SK-N-MC (cell line): Measurements from ENCODE around the gene DBR1.

Experiments used
- DNase-seq: peaks from one replicate; pipeline ENCODE4 v3.0.0-alpha.2; 2011; ENCODE audit warnings: low read depth, low spot score
- H3K27ac ChIP-seq: fragments of 200-600 bp; sonication (generic); 2 replicates; pipeline ENCODE4 v1.5.1; 2016; ENCODE audit warnings: mixed run types
- H3K36me3 ChIP-seq: fragments of 200-600 bp; sonication (generic); 2 replicates; pipeline ENCODE4 v1.6.1; 2017; ENCODE audit warnings: antibody characterized with exemption, low read length, mixed read lengths; ENCODE audit not compliant: insufficient read depth
- H3K4me3 ChIP-seq: fragments of 200-600 bp; sonication (generic); 2 replicates; pipeline ENCODE4 v1.5.1; 2016
- H3K9ac ChIP-seq: fragments of 200-600 bp; sonication (generic); 2 replicates; pipeline ENCODE4 v1.8.0; 2017; ENCODE audit warnings: mixed run types, mixed read lengths; ENCODE audit not compliant: insufficient read length
- H3K9me3 ChIP-seq: fragments of 200-600 bp; sonication (generic); 2 replicates; pipeline ENCODE4 v1.6.1; 2017; ENCODE audit warnings: low read depth, mild to moderate bottlenecking, antibody characterized with exemption, low read length, moderate library complexity, mixed read lengths
- EZH2 ChIP-seq: fragments of 200-600 bp; sonication (generic); IDR thresholded peaks from one replicate; pipeline ENCODE4 v1.6.1; 2017; ENCODE audit warnings: antibody characterized with exemption
- FOXP2 ChIP-seq: optimal IDR thresholded peaks from 2 replicates; pipeline ENCODE3; 2011; ENCODE audit warnings: mild to moderate bottlenecking, moderate library complexity; ENCODE audit not compliant: insufficient read depth; ENCODE audit errors: extremely low read length, control extremely low read depth
- POLR2AphosphoS5 ChIP-seq: IDR thresholded peaks from 2 replicates; pipeline ENCODE4 v1.6.1; 2012; ENCODE audit warnings: mild to moderate bottlenecking, low read depth, low read length, borderline replicate concordance

Gene DBR1, protein sequence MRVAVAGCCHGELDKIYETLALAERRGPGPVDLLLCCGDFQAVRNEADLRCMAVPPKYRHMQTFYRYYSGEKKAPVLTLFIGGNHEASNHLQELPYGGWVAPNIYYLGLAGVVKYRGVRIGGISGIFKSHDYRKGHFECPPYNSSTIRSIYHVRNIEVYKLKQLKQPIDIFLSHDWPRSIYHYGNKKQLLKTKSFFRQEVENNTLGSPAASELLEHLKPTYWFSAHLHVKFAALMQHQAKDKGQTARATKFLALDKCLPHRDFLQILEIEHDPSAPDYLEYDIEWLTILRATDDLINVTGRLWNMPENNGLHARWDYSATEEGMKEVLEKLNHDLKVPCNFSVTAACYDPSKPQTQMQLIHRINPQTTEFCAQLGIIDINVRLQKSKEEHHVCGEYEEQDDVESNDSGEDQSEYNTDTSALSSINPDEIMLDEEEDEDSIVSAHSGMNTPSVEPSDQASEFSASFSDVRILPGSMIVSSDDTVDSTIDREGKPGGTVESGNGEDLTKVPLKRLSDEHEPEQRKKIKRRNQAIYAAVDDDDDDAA

DNA sequence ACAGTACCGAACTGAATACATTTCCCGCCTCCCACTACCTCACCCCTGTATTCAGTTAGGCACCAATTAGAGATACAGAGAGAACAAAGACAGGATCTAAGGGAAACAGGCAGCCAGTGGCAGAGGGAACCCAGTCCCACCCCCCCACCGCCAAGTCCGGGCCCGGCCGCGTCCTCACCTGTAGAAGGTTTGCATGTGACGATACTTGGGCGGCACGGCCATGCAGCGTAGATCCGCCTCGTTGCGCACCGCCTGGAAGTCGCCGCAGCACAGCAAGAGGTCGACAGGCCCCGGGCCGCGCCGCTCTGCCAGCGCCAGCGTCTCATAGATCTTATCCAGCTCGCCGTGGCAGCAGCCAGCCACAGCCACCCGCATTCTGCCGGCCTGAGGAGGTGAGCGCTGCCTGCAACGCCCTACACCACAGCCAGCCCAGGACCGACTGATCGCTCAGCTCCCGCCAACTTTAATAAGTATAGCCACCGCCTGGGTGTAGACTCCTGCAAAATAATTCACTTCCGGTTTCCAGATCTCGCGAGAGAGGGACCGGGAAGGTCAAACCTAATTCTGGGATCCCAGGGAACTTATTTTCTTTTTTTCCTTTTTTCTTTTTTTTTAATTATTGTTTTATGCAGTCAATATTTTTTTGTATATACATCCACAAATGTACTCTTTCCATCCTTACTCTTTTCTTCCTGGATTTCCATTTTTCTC, at the start of gene DBR1:
DBR1 (minus strand) TSS at position 501 of the 711 bp plus-strand sequence; CDS start at position 375, 126 bp downstream.
- Histone ChIP-seq H3K4me3 (peak within 1 kb of the TSS; percentile 91), H3K27ac (peak within 1 kb of the TSS; percentile 70), H3K9me3 (no peaks in the 10 kb centered on the region), H3K36me3 (peaks cover 36% of the 10 kb centered on the region), H3K9ac (peak within 1 kb of the TSS; percentile 89)
- DNase-seq, result no peak
- TF ChIP-seq FOXP2, result no peak
- peak; percentile 97 for TF ChIP-seq POLR2AphosphoS5

DNA sequence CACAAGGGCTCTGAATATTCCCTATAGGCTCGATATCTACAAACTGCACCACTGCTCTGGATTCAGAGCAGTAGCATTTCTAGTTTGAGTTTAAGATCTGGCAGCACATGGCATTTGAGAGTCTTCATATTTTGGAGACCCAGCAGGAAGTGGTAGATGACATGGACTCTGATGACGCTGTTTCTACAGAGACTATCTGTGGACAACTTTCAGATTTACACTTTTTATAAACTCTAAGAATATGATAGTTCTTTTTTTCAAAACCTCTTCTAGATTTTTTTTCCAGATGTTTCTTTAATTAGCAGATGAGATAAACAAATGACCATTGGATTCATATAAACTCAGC, 48.2 kb upstream of the DBR1 start:
- no peak for DNase-seq
- no peaks in the 10 kb centered on the region for H3K9me3 ChIP-seq
- H3K36me3 ChIP-seq, result peaks cover 56% of the 10 kb centered on the region
- no peak overlapping the region for H3K9ac ChIP-seq
- TF ChIP-seq POLR2AphosphoS5, result no peak
- no peak for TF ChIP-seq EZH2
- TF ChIP-seq FOXP2, result no peak
- H3K4me3 ChIP-seq, result no peak overlapping the region
- no peak overlapping the region for H3K27ac ChIP-seq

DNA sequence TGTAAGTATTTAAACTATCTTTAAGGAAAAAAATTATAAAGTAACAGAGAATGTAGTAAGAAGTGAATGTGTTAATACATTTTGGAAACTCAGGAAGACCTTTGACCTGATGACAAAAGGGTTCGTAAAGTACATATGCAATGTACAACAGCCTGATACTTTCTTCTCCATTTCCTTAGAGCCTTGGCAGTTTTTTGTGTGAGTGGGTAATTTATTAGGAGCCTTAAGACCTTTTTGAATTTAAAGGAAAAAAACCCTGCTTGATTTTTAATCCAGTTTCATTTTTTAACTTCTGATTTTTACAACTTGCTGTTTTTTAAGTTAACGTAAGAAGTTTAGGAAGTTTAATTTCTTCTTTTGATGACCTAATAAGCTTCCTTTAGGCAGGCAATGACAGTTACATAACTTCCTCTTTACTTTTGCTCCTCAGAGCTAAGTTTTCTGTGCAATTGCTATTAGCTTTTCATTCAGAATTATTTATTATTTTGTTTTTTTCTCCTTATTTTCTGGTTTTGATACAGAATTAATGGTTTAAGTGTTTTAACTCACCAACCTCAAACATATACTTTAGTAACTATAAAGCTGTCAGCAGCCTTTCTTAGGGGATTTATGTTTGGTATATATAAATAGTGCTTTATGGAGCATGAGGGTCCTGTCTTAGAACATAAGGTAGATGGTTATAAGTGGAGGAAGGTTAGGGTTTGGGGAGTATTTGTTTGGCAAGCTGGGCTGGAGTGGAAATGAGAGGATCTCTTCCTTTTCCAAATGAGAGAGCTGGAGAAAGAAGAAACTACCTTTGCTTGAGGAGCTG, 47.6 kb upstream of the DBR1 start:
- peaks cover 55% of the 10 kb centered on the region for H3K36me3 ChIP-seq
- H3K4me3 ChIP-seq, result no peak overlapping the region
- no peak for DNase-seq
- H3K9me3 ChIP-seq, result no peaks in the 10 kb centered on the region
- TF ChIP-seq POLR2AphosphoS5 (no peak), EZH2 (no peak), FOXP2 (no peak)
- no peak overlapping the region for H3K9ac ChIP-seq
- H3K27ac ChIP-seq, result no peak overlapping the region

DNA sequence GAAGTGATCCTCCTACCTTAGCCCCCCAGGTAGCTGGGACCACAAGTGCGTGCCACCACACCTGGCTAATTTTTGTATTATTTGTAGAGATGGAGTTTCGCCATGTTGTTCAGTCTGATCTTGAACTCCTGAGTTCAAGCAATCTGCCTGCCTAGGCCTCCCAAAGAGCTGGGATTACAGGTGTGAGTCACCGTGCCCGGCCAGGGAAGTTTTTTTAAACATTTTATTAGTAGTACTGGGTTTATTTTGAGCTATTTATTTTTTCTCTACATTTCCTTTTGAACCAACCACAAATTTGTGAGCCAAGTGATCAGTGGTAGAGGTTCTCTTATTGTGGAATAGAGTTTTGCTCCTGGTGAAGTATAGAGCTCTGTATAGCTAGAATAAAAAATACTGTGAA, 46.1 kb upstream of the DBR1 start:
- Histone ChIP-seq H3K9me3 (no peaks in the 10 kb centered on the region), H3K36me3 (peaks cover 44% of the 10 kb centered on the region), H3K9ac (no peak overlapping the region), H3K27ac (no peak overlapping the region), H3K4me3 (no peak overlapping the region)
- DNase-seq, result no peak
- TF ChIP-seq FOXP2, result no peak
- TF ChIP-seq POLR2AphosphoS5, result no peak

DNA sequence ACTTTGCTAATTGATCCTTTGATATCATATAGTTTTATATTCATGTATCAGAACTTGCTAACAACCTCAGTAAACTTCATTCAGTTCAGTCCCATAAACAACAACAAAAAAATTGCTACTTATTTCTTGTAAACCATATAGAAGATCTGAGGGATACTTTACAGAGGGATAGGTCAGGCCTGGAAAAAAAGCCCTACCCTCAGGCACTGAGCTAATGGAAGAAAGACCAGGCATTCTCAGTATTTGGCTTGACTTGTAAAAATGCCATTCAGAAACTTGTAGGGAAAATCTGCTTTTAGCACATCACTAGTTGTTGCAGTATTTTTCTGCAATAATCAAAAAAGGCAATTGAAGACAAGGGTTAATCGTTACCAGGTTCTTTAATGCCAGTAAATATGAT, 45.5 kb upstream of the DBR1 start:
- DNase-seq, result no peak

DNA sequence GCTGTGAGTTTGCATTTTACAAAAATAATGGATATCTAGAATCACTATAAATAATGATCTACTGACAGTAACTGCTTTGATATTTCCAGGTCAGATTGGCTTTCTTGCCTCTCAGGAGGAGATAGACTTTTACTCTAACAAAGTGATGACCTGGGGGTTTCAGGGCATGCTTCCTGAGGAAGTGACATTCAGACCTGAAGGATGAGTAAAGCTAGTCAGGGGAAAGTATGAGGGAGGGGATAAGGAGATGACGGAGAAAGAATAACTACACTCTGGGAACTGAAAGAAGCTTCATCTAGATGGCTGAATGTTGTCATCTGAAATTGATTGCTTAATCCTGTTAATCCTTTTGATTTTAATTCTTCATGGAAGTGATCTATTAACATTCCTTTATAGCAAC, 44.5 kb upstream of the DBR1 start:
- H3K36me3 ChIP-seq, result peaks cover 33% of the 10 kb centered on the region
- no peak for DNase-seq
- no peak overlapping the region for H3K4me3 ChIP-seq
- no peak overlapping the region for H3K9ac ChIP-seq
- TF ChIP-seq EZH2 (no peak), POLR2AphosphoS5 (no peak), FOXP2 (no peak)
- no peaks in the 10 kb centered on the region for H3K9me3 ChIP-seq
- H3K27ac ChIP-seq, result no peak overlapping the region

More for the DNA sequence above, 45.5 kb upstream of the DBR1 start:
- Histone ChIP-seq H3K9me3 (no peaks in the 10 kb centered on the region), H3K4me3 (no peak overlapping the region), H3K27ac (no peak overlapping the region), H3K36me3 (peaks cover 39% of the 10 kb centered on the region), H3K9ac (no peak overlapping the region)
- TF ChIP-seq EZH2, result no peak
- TF ChIP-seq FOXP2, result no peak
- TF ChIP-seq POLR2AphosphoS5, result no peak

DNA sequence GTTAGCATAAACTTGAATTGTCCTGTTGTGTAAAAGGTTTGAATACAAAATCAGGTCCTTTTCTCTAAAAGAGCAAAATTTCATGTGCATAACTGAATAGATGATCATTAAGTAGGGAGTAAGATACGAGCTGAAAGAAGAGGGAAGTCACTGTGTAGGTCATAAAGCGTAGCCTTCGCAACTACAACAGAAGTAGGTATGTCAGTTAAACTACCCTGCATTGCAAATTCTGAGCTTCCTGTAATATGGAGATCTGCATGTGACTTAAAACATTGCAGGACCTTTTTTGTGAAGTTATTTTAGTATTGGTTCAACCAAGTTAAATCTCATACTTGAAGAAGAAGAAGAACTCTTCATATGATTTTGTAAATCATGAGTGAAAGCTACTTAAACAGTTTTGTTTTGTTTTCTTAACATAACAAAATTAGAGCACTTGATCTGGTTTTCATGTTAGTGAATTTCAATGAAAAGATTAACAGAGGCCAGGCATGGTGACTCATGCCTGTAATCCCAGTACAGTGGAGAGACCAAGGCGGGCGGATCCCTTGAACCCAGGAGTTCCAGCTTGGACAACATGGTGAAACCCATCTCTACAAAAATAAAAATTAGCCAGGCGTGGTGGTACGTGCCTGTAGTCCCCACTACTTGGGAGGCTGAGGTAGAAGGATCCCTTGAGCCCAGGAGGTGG, 38.8 kb upstream of the DBR1 start:
- TF ChIP-seq POLR2AphosphoS5 (no peak), EZH2 (no peak), FOXP2 (no peak)
- H3K9me3 ChIP-seq, result no peaks in the 10 kb centered on the region
- no peak overlapping the region for H3K9ac ChIP-seq
- peaks cover 22% of the 10 kb centered on the region for H3K36me3 ChIP-seq
- H3K27ac ChIP-seq, result no peak overlapping the region
- H3K4me3 ChIP-seq, result no peak overlapping the region
- no peak for DNase-seq

DNA sequence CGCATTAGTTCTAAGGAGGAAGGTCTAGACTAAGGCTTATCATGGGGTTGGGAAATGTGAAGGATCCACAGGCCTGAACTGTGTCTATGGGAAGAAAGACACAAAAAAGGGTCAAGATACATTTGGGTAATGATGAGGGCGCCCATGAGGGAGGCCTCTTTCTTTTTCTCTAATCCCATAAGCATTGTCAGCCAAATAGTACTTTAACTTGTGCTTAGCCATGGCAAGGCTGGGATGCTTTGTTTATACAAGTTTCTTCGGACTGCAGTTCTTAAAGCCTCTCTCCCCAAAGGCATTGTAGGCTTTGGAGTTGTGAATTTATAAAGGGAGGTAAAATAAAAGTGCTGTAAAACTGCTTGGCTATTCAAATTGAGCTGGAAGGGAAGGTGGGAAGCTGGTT, 35.8 kb upstream of the DBR1 start:
- H3K36me3 ChIP-seq, result peaks cover 36% of the 10 kb centered on the region
- no peak for TF ChIP-seq FOXP2
- TF ChIP-seq EZH2, result no peak
- no peak for TF ChIP-seq POLR2AphosphoS5
- peaks cover 3% of the 10 kb centered on the region; the same call in 1 of the 2 replicates for H3K9me3 ChIP-seq
- DNase-seq, result no peak
- no peak overlapping the region for H3K9ac ChIP-seq
- no peak overlapping the region for H3K27ac ChIP-seq
- no peak overlapping the region for H3K4me3 ChIP-seq
